Fibroblast of peridontal ligament (primary cell): Measurements from ENCODE around the gene AVL9.
"Not testable (repeated sequence)": the region's sequence is repeated elsewhere in the genome, so short reads cannot be mapped to it uniquely, and the experiment has no call there.

Experiments
- DNase-seq: peaks from one replicate; pipeline ENCODE4 v3.0.0-alpha.2; 2010; ENCODE audit errors: extremely low read depth

Gene AVL9

GRCh38 chr7:32496052-32496813, 944 bp downstream of the AVL9 start:
- no peak for DNase-seq

GRCh38 chr7:32499755-32500154, 4.5 kb downstream of the AVL9 start:
- DNase-seq = not testable (repeated sequence)

- not testable (repeated sequence) for DNase-seq
Observed at GRCh38 chr7:32500216-32500615, 4.9 kb downstream of the AVL9 start.

- DNase-seq = peak; percentile 55
Observed at GRCh38 chr7:32500922-32501341, 5.6 kb downstream of the AVL9 start.

DNA sequence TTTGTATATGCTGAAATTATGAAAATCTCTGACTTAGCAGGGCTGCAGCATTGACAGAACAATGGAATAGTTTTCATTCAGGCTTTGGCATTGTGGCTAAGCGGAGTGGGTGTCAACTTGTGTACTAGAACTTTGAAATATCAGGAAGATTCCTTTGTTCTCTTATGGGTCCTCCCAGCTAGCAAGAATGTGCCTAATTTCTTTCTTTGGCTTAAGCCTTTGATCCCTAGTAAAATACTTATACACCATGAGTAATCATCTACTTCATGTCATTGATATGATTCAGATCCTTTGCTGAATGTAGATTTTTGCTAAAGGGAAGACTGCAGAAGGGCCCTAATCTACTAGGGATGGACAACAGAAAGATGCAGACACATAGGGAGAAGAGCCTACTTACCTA, 6.2 kb downstream of the AVL9 start:
- DNase-seq = peak; percentile 54

GRCh38 chr7:32502728-32503127, 7.4 kb downstream of the AVL9 start:
- no peak for DNase-seq

GRCh38 chr7:32506266-32507054, 11.2 kb downstream of the AVL9 start:
- peak; percentile 90 for DNase-seq

DNA sequence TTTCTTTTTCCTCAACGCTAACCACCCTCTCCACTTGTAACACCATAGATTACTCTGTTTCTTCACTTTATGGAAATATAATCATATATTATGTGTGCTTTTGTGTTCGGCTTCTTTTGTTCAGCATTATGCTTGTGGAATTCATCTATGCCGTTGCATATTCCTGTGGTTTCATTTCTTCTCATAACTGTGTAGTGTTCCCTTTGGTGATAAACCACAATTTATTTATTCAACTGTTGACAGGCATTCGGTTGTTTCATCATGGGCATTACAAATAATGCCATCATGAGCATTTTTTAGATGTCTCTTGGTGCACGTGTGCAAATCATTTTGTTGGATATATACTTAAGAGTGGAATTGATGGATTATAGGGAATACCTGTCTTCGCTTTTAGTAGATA, 12.1 kb downstream of the AVL9 start:
- peak; percentile 68 for DNase-seq

DNA sequence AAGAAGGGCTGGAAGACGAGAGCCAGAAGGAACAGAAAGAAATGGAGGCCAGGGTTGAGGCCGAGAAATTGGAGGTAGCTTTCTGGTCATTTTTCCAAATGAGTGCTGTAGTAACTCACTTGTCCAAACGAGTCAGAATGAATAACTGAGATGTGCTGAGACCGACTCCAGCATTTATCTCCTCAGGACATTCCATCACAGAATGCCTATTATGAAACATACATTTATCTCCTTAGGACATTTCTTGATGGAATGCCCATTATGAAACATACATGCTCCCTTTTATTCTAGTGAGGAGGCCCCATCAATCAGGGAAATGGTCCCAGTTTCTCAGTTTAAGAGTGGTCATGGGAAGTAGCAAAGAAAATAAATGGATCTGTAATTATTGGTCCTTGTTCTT, 16.5 kb downstream of the AVL9 start:
- no peak for DNase-seq

- DNase-seq = no peak
Observed at GRCh38 chr7:32513210-32513609, 17.9 kb downstream of the AVL9 start.

DNA sequence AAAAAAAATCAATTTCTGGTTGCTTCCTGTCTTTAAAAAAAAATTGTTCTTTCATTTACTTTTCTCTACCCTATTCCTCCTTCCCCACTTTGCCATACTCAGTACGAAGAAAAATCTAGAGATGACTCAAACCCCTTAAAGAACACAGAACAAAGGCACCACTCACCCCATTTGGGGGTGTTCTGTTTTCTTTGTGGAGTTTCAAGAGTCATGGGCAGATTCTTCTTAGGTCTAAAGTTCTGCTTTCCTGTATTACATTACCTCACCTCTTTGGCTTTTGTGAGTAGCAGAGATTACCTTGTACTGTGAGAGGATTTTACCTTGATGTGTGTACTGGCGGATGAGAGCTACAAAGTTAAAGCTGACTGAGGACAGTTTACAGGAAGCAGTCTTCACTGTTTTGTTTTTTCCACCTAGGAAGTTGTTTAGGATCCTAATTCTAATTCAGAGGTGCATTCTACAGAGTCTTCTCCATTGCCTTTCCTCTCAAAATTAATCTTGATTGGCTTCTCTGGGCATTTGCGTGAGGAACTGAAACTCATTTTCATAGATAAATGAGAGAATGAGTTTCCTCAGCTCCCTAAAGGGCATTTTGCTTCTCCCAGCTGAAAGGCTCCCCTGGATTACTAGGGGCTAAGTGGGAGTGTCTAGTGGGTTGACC, 20.7 kb downstream of the AVL9 start:
- no peak for DNase-seq

DNA sequence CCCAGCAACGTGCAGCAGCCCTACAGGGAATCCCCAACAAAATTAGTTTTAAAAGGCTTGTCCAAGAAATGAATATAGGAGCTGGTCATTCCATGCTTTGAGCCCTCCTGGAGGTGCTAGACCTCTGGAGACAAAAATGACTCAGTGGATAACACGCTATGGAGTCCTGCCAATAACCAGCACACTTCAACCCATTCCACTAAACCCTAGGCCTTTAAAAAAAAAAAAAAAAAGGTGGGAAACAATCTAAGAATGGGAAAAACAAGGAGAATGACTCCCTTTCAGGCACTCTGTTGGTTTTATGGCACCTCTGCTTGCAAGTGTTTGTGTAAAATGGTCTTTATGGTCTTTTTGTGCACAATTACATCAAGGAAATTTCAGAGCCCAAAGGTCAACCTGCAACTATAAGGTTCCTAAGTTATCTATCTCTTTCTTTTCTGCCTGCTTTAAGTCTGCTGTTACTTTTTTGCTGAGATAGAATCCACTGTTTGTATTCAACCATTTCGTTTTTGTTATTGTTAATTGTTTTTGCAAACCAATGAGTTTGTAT, 21.3 kb downstream of the AVL9 start:
- DNase-seq = peak; percentile 61

GRCh38 chr7:32518534-32519140, 23.3 kb downstream of the AVL9 start:
- DNase-seq = no peak

GRCh38 chr7:32519763-32520162, 24.5 kb downstream of the AVL9 start:
- no peak for DNase-seq

DNA sequence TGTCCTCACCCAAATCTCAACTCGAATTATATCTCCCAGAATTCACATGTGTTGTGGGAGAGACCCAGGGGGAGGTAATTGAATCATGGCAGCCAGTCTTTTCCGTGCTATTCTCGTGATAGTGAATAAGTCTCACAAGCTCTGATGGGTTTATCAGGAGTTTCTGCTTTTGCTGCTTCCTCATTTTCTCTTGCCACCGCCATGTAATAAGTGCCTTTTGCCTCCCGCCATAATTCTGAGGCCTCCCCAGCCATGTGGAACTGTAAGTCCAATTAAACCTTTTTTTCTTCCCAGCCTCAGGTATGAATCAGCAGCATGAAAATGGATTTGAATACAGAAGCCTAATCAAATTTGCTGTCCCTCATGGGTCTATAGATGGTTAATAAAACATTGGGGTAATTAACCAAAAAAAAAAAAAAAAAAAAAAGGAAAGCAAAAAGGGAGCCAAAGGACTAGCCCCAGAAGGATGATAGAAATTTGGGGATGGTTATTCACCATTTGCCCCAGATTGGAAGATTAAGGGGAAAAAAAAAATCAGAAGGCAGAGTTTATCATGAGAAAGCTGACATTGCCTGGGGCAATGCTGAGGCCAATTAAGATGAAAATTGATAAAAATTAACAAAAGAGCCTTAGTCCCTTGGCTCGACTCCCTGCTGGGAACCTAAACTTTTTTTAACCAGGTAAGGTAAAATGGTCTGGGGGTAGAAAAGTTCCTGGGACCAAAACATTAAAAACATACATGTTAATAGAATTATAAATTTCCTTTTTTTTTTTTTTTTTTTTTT, 27.6 kb downstream of the AVL9 start:
- no peak for DNase-seq

DNA sequence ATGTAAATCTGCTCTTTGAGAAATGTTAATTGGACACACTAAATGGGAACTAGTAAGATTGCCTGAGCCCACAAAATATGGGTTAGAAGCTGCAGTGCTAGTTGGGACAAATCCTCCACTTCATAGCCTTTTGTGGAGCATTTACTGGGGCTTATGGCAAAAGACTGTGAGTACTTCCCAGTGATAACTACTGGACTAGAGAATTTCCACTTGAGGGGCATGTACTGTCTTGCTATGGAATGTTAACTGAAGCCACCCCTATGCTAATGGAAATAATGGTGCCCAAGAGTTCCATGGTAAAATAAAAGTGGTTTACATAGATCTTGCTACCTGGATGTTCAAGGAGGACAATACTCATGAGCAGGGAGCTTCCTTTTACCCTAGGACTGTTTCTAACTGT, 29.3 kb downstream of the AVL9 start:
- no peak for DNase-seq

DNA sequence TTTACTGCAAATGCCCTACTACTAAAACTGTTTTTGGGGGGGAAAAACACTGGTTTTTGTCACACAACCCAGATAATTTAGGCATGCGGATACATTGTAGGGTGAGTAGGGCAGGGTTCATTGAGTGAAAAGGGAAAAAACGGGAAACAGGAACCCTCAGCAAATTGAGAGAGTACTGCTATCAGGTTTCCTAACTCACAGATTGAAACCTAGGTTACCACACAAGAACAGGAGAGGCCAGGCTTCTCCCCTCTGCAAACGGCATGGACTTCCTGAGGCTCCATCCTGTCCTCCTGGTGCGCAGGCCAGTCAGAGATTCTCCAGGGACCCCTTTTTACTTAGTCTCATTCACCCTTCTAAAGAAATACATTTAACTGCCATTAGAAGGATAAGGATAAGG, 30.6 kb downstream of the AVL9 start:
- DNase-seq = no peak

GRCh38 chr7:32531402-32531801, 36.1 kb downstream of the AVL9 start:
- no peak for DNase-seq

DNA sequence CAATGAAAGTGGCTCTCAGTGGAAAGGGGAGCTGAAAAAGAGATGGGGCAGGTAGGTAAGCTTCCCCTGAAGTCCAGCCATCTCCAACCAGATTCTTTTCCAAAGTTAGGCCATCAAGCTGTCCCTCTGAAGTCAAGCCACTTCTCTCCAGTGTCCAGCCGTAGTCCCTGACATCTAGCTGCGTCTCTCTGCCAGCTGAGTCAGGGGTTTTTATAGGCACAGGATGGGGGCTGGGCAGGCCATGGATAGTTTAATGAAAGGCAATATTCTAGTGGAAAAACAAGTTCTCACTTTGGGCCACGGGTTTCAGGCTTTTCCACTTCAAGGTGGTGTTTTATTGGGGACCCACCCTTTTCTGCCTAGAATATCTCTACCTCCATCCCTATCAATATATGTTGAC, 36.8 kb downstream of the AVL9 start:
- DNase-seq = no peak

GRCh38 chr7:32532716-32533115, 37.4 kb downstream of the AVL9 start:
- DNase-seq = no peak
